Adrenal gland (tissue), 12 donors: ENCODE results near the gene BACH2. TPM values are rescaled to one million over a fixed set of nuclear protein-coding genes. Genes with fewer than 3 reads are reported as not detected.

Experiments
- DNase-seq, 7 donors: peaks; one replicate each; pipeline ENCODE4 v3.0.0-alpha.2; 2019 to 2020
- H3K27ac ChIP-seq, 5 donors: fragments of 200-600 bp; sonication (generic) in 4 of 5; 1 replicate in 3 of 5; 2 replicates in 2 of 5; pipeline versions ENCODE4 v1.5.1 to v1.8.0; 2016 to 2020; ENCODE audit warnings: mild to moderate bottlenecking in 1 of 5
- H3K27me3 ChIP-seq: fragments of 200-600 bp; 2 replicates; pipeline ENCODE4 v1.8.0; 2021
- H3K36me3 ChIP-seq, 2 donors: fragments of 200-600 bp; replicated peaks in 1 of 2; 1 replicate in 1 of 2; 2 replicates in 1 of 2; pipeline versions ENCODE4 v1.5.1 to v1.8.0; 2018 to 2022
- H3K4me1 ChIP-seq, 2 donors: fragments of 200-600 bp; replicated peaks in 1 of 2; 1 replicate in 1 of 2; 2 replicates in 1 of 2; pipeline versions ENCODE4 v1.5.1 to v1.8.0; 2018 to 2021
- H3K4me3 ChIP-seq, 4 donors: fragments of 200-600 bp; sonication (generic) in 3 of 4; one replicate each; pipeline ENCODE4 v1.5.1; 2016 to 2018
- H3K9me3 ChIP-seq, 3 donors: fragments of 200-600 bp; sonication (generic) in 1 of 3; replicated peaks in 1 of 3; 1 replicate in 2 of 3; 2 replicates in 1 of 3; pipeline versions ENCODE4 v1.5.1 to v1.8.0; 2016 to 2021
- POLR2A ChIP-seq, 2 donors: fragments of 450-650 bp; IDR thresholded peaks; one replicate each; pipeline ENCODE4 v1.6.1; 2017; ENCODE audit warnings: antibody characterized with exemption in 2 of 2, mild to moderate bottlenecking in 2 of 2, moderate library complexity in 1 of 2
- WGBS, 4 donors: extraction: QIAGEN DNeasy Blood & Tissue Kit in 2 of 4; methylation state at CpG; one replicate each; pipeline versions ENCODE4 v1.1.5 to v1.1.7; 2013 to 2017; 5-methylcytosine and 5-hydroxymethylcytosine counted together
- intact Hi-C, 2 donors: fragments of 100-400 bp; cut with DNase I; formaldehyde crosslinking; loops; one replicate each; pipeline versions ENCODE4 v1.14.1 to v1.15.0; 2022 to 2023
- polyA plus RNA-seq, 3 donors: library from polyadenylated mRNA; stranded (reverse); fragments of 200-250 nt in 2 of 3; fragments of 350-450 nt in 1 of 3; fragmentation: Illumina TruSeq in 1 of 3; extraction: RNeasy Lipid Tissue Mini Kit (QIAGEN cat#74804) in 1 of 3; gene quantifications; one replicate each; pipeline ENCODE4 v1.2.3, GENCODE V29; 2013 to 2014
- total RNA-seq, 9 donors: library from RNA; depleted of rRNA in 4 of 9; stranded (reverse); fragments of >200 nt in 4 of 9; fragments of 120-200 nt in 1 of 9; fragmentation: NEBNext Ultra II Directional in 1 of 9; extraction: Animal tissue kit (Norgen Biotek cat#: 25700) in 1 of 9; gene quantifications; one replicate each; pipeline versions ENCODE4 v1.1.0 to v1.2.4, GENCODE V29; 2013 to 2023
- TF ChIP-seq, protein P1 (sequence below), 6 experiments: fragments of 450-650 bp in 4 of 6; fragments of 200-600 bp in 2 of 6; sonication (generic) in 1 of 6; IDR thresholded peaks; 1 replicate in 5 of 6; 2 replicates in 1 of 6; pipeline versions ENCODE4 v1.5.1 to v1.8.0; 2016 to 2021; ENCODE audit warnings: antibody characterized with exemption in 6 of 6, mild to moderate bottlenecking in 2 of 6, moderate library complexity in 1 of 6
- donor health status: healthy with polysubstance abuse.
- donor health status: Bipolar disorder and iron deficiency.
- donor health status: DM: yes; HTN: yes; CAD: no.
- donor health status: DM: no; HTN: no; CAD: no.
- donor health status: DM: no; HTN: no; CAD: no.
- donor health status: DM: yes; HTN: yes; CAD: no.

Gene BACH2
- total and polyA plus RNA-seq, 12 donors = 0.08 to 2.9 (median 0.83) TPM

DNA sequence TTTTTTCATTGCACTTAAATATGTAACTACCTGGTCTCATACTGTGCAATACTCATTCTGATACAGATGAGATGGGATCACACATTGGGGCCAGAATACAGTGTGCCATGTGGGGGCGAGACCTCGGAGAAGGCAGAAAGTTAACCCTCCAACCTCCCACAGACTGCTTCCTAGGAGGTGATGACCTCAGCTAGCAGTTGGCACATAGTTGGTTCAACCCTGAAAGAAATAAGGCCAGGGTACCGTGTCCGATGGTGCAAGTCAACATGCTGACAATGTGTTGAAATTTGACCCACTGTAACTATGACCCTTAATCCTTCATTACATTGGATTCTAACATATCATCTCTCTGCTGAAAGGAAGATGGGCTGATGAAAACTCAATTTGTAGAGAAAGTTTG lies 340.5 kb downstream of the BACH2 start:
- 84 to 97% (median 87%) methylated on average over 4 of the region's 4 CpGs for WGBS, 4 donors
- TF ChIP-seq POLR2A (IDR thresholded peaks at IDR 0.05) = no peak
- TF ChIP-seq, protein P1, sequence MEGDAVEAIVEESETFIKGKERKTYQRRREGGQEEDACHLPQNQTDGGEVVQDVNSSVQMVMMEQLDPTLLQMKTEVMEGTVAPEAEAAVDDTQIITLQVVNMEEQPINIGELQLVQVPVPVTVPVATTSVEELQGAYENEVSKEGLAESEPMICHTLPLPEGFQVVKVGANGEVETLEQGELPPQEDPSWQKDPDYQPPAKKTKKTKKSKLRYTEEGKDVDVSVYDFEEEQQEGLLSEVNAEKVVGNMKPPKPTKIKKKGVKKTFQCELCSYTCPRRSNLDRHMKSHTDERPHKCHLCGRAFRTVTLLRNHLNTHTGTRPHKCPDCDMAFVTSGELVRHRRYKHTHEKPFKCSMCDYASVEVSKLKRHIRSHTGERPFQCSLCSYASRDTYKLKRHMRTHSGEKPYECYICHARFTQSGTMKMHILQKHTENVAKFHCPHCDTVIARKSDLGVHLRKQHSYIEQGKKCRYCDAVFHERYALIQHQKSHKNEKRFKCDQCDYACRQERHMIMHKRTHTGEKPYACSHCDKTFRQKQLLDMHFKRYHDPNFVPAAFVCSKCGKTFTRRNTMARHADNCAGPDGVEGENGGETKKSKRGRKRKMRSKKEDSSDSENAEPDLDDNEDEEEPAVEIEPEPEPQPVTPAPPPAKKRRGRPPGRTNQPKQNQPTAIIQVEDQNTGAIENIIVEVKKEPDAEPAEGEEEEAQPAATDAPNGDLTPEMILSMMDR (IDR thresholded peaks at IDR 0.05) = no peak
- DNase-seq = no peak

DNA sequence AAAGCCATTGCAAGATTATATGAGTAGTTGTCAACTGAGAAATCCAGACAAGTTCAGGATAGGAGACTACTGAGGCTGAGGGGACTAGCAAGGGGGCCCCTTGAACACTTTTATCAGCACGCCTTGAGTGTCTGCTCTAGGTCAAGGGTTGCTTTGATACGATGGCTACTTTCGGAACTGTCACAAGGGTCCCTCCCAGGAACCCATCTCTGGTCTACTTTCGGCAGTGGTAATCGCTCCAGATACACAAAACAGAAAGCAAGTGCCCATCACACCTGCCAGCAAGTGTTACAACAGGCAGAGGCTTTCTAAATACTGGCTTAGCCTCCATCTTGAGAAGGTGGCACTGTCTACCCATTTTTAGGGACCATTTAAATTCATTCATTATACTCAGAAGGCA lies 341.3 kb downstream of the BACH2 start:
- WGBS, 4 donors = 81 to 96% (median 88%) methylated on average over 5 of the region's 5 CpGs
- H3K36me3 ChIP-seq = no peaks in the 10 kb centered on the region
- H3K27me3 ChIP-seq = no peaks in the 10 kb centered on the region
- no peak for DNase-seq
- H3K27ac ChIP-seq = no peak overlapping the region
- H3K4me1 ChIP-seq = no peaks in the 10 kb centered on the region
- intact Hi-C loops = no loop called here
- TF ChIP-seq, protein P1 (IDR thresholded peaks at IDR 0.05) = no peak
- no peak for TF ChIP-seq POLR2A (IDR thresholded peaks at IDR 0.05)
- no peak overlapping the region for H3K4me3 ChIP-seq
- no peaks in the 10 kb centered on the region for H3K9me3 ChIP-seq

More for the DNA sequence above, 340.5 kb downstream of the BACH2 start:
- Histone ChIP-seq H3K4me3 (no peak overlapping the region), H3K4me1 (no peaks in the 10 kb centered on the region), H3K9me3 (no peaks in the 10 kb centered on the region), H3K27me3 (no peaks in the 10 kb centered on the region), H3K36me3 (no peaks in the 10 kb centered on the region), H3K27ac (no peak overlapping the region)
- intact Hi-C loops = no loop called here

DNA sequence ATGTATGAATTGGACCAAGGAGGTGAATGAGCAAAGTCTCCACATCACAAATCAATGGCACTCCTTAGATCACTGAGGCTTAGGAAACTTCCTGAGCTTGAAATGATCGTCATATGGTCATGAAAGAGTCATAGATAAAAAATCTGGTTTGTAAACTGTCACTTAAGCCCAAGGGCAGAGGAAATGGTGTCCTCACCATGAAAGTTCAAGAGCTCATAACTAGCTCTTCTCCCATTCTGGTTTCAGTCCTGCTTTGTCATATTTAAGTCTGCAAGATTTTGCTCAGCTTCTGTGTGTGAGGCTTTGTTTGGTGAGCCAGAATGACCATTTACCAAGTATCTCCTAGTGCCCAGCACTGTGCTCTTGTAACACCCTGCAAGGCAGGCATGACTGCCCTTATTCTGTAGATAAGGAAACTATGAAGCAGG lies 341.9 kb downstream of the BACH2 start:
- intact Hi-C loops = no loop called here
- Histone ChIP-seq H3K4me1 (no peaks in the 10 kb centered on the region), H3K9me3 (no peaks in the 10 kb centered on the region), H3K36me3 (no peaks in the 10 kb centered on the region), H3K27ac (no peak overlapping the region), H3K4me3 (no peak overlapping the region), H3K27me3 (no peaks in the 10 kb centered on the region)
- no peak for DNase-seq
- TF ChIP-seq, protein P1 (IDR thresholded peaks at IDR 0.05) = no peak
- TF ChIP-seq POLR2A (IDR thresholded peaks at IDR 0.05) = no peak
- WGBS, 4 donors = 31 to 68% (median 53%) methylated on average over 1 of the region's 1 CpG

DNA sequence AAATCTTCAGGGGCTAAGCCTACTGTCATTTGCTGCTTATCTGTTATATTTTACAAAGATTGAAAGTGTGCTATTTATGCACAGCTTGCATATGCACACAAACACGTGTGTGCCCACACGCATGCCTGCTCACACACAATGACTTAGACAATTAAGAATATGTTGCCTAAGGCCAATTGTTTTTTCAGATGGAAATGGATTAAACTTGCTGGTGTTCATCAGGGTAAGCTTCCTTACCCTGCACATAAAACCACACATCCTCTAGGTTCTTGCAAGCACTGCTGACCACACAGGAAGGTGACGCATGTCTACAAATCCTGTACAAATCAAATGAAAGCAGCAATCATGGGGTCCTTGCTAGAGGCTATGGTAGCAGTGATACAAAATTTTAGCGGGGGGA lies 344.0 kb downstream of the BACH2 start:
- no peaks in the 10 kb centered on the region for H3K4me1 ChIP-seq
- H3K27me3 ChIP-seq = no peaks in the 10 kb centered on the region
- TF ChIP-seq, protein P1 (IDR thresholded peaks at IDR 0.05) = no peak
- TF ChIP-seq POLR2A (IDR thresholded peaks at IDR 0.05) = no peak
- no peak overlapping the region for H3K27ac ChIP-seq
- H3K36me3 ChIP-seq = no peaks in the 10 kb centered on the region
- no peaks in the 10 kb centered on the region for H3K9me3 ChIP-seq
- 61 to 77% (median 73%) methylated on average over 4 of the region's 4 CpGs for WGBS, 4 donors
- no peak for DNase-seq
- H3K4me3 ChIP-seq = no peak overlapping the region
- intact Hi-C loops = no loop called here
